SK-N-SH (cell line): ENCODE measurements around the gene HAT1. TPM values are rescaled to one million over a fixed set of nuclear protein-coding genes. Genes with fewer than 3 reads are reported as not detected.

ENCODE experiments used
- CTCF ChIA-PET: fragments of 300-600, 350-600 bp; formaldehyde crosslinking; extraction: SDS; loops from one replicate; lab custom pipeline; 2021; lab: Yijun Ruan, JAX
- POLR2A ChIA-PET: fragments of 350-600 bp; sonication (Branson Sonifier 250); formaldehyde crosslinking; extraction: SDS; loops from one replicate; lab custom pipeline; 2020; ENCODE audit warnings: antibody characterized with exemption, inconsistent platforms; lab: Yijun Ruan, JAX
- DNase-seq: peaks from one replicate; pipeline ENCODE4 v3.0.0; 2012
- H2AFZ ChIP-seq: fragments of 200-600 bp; sonication (generic); 2 replicates; pipeline ENCODE4 v1.8.1; 2016; ENCODE audit warnings: antibody characterized with exemption, mild to moderate bottlenecking, low read depth
- H3F3A ChIP-seq: fragments of 200-600 bp; sonication (generic); replicated peaks from 2 replicates; pipeline ENCODE3; 2016; ENCODE audit warnings: antibody characterized with exemption, mild to moderate bottlenecking; ENCODE audit not compliant: insufficient read depth
- H3K27ac ChIP-seq, 2 experiments: fragments of 200-500 bp in 1 of 2; fragments of 200-600 bp in 1 of 2; sonication (Bioruptor generic) in 1 of 2; sonication (generic), shearing (Covaris generic) in 1 of 2; 2 replicates each; pipeline versions ENCODE4 v1.5.1 to v1.6.1; 2014 to 2016; ENCODE audit warnings: low read depth in 2 of 2, inconsistent platforms in 1 of 2, low read length in 1 of 2, mild to moderate bottlenecking in 1 of 2, mixed read lengths in 1 of 2
- H3K27me3 ChIP-seq: fragments of 200-600 bp; sonication (generic), shearing (Covaris generic); 2 replicates; pipeline ENCODE4 v1.6.1; 2016; ENCODE audit warnings: mixed run types; ENCODE audit not compliant: insufficient read depth
- H3K36me3 ChIP-seq, 2 experiments: fragments of 200-500 bp in 1 of 2; fragments of 200-600 bp in 1 of 2; sonication (Bioruptor generic) in 1 of 2; sonication (generic) in 1 of 2; replicated peaks in 1 of 2; 2 replicates each; pipeline versions ENCODE3 to v1.5.1; 2014 to 2016; ENCODE audit warnings: low read length in 1 of 2, mild to moderate bottlenecking in 1 of 2; ENCODE audit not compliant: insufficient read depth in 2 of 2, control insufficient read depth in 1 of 2
- H3K4me1 ChIP-seq, 2 experiments: fragments of 200-500 bp in 1 of 2; fragments of 200-600 bp in 1 of 2; sonication (Bioruptor generic) in 1 of 2; sonication (generic), shearing (Covaris generic) in 1 of 2; 2 replicates each; pipeline versions ENCODE4 v1.5.1 to v1.6.1; 2014 to 2016; ENCODE audit warnings: low read depth in 1 of 2, low read length in 1 of 2, mixed run types in 1 of 2; ENCODE audit not compliant: insufficient read depth in 2 of 2, control insufficient read depth in 1 of 2
- H3K4me2 ChIP-seq: fragments of 200-600 bp; sonication (generic), shearing (Covaris generic); 2 replicates; pipeline ENCODE4 v1.6.1; 2017; ENCODE audit warnings: mixed run types
- H3K4me3 ChIP-seq, 2 experiments: fragments of 200-500 bp in 1 of 2; fragments of 200-600 bp in 1 of 2; sonication (Bioruptor generic) in 1 of 2; sonication (generic), shearing (Covaris generic) in 1 of 2; 2 replicates each; pipeline versions ENCODE4 v1.5.1 to v1.8.1; 2014 to 2016; ENCODE audit warnings: low read depth in 2 of 2, inconsistent platforms in 1 of 2, low read length in 1 of 2, mild to moderate bottlenecking in 1 of 2, mixed read lengths in 1 of 2, moderate library complexity in 1 of 2
- H3K79me2 ChIP-seq: fragments of 200-600 bp; sonication (generic); 2 replicates; pipeline ENCODE4 v1.8.1; 2017; ENCODE audit warnings: mild to moderate bottlenecking; ENCODE audit not compliant: insufficient read depth
- H3K9ac ChIP-seq: fragments of 200-600 bp; sonication (generic); 2 replicates; pipeline ENCODE4 v1.6.1; 2017; ENCODE audit warnings: mixed run types
- H3K9me2 ChIP-seq: fragments of 200-600 bp; sonication (generic); 2 replicates; pipeline ENCODE4 v1.6.1; 2017; ENCODE audit warnings: mixed run types
- H3K9me3 ChIP-seq: fragments of 200-600 bp; sonication (generic); 2 replicates; pipeline ENCODE4 v1.6.1; 2017; ENCODE audit warnings: mixed run types, mild to moderate bottlenecking, moderate library complexity
- H4K20me1 ChIP-seq: fragments of 200-600 bp; sonication (generic); 2 replicates; pipeline ENCODE4 v1.6.1; 2017; ENCODE audit warnings: mild to moderate bottlenecking, mixed run types; ENCODE audit not compliant: insufficient read depth
- ELF1 ChIP-seq: IDR thresholded peaks from 2 replicates; pipeline ENCODE4 v1.4.0; 2012
- EZH2phosphoT487 ChIP-seq: fragments of 200-600 bp; sonication (generic); IDR thresholded peaks from 2 replicates; pipeline ENCODE4 v1.6.1; 2017; ENCODE audit warnings: low read depth, mixed run types, mild to moderate bottlenecking, antibody characterized with exemption, moderate library complexity, borderline replicate concordance
- FOSL2 ChIP-seq: IDR thresholded peaks from 2 replicates; pipeline ENCODE4 v1.4.0; 2012; ENCODE audit warnings: low read depth, mild to moderate bottlenecking, moderate library complexity, borderline replicate concordance
- FOXM1 ChIP-seq: IDR thresholded peaks from 2 replicates; pipeline ENCODE4 v1.4.0; 2012; ENCODE audit warnings: low read depth, mild to moderate bottlenecking
- GATA2 ChIP-seq: sonication (generic); formaldehyde crosslinking; IDR thresholded peaks from 2 replicates; pipeline ENCODE4 v1.5.0; 2020; ENCODE audit warnings: mild to moderate bottlenecking, missing genetic modification reagents
- MXI1 ChIP-seq: IDR thresholded peaks from 2 replicates; pipeline ENCODE4 v1.6.1; 2012; ENCODE audit warnings: mild to moderate bottlenecking, low read depth, low read length, improper control_type of control experiment
- NFIC ChIP-seq: IDR thresholded peaks from 2 replicates; pipeline ENCODE4 v1.4.0; 2012; ENCODE audit warnings: borderline replicate concordance
- NRF1 ChIP-seq: IDR thresholded peaks from 2 replicates; pipeline ENCODE4 v1.6.1; 2012; ENCODE audit warnings: low read depth, mild to moderate bottlenecking, low read length
- POLR2AphosphoS5 ChIP-seq: IDR thresholded peaks from 2 replicates; pipeline ENCODE4 v1.6.1; 2012; ENCODE audit warnings: low read depth, low read length
- RCOR1 ChIP-seq: fragments of 150-350 bp; IDR thresholded peaks from 2 replicates; pipeline ENCODE4 v1.6.1; 2017; ENCODE audit warnings: antibody characterized with exemption, low read length
- SIN3A ChIP-seq: IDR thresholded peaks from 2 replicates; pipeline ENCODE4 v1.6.1; 2012; ENCODE audit warnings: low read depth, mild to moderate bottlenecking, low read length, moderate library complexity, borderline replicate concordance
- TAF1 ChIP-seq: IDR thresholded peaks from 2 replicates; pipeline ENCODE4 v1.6.1; 2012; ENCODE audit warnings: low read depth, mild to moderate bottlenecking, low read length, moderate library complexity, borderline replicate concordance
- TCF12 ChIP-seq: IDR thresholded peaks from 2 replicates; pipeline ENCODE4 v1.4.0; 2012
- TEAD4 ChIP-seq: IDR thresholded peaks from 2 replicates; pipeline ENCODE4 v1.4.0; 2012; ENCODE audit warnings: mild to moderate bottlenecking, borderline replicate concordance; ENCODE audit not compliant: insufficient read depth
- YY1 ChIP-seq: IDR thresholded peaks from 2 replicates; pipeline ENCODE4 v1.4.0; 2012; ENCODE audit warnings: low read depth, mild to moderate bottlenecking
- WGBS: methylation state at CpG from one replicate; pipeline ENCODE4 v1.1.6; 2017; ENCODE audit warnings: low lambda C conversion rate; 5-methylcytosine and 5-hydroxymethylcytosine counted together
- polyA plus RNA-seq, 3 experiments: library from polyadenylated mRNA; depleted of rRNA; stranded (reverse); fragments of >200 nt; gene quantifications; 2 replicates each; pipeline ENCODE4 v1.2.3, GENCODE V29; 2012
- TF ChIP-seq, protein P1 (sequence below): IDR thresholded peaks from 2 replicates; pipeline ENCODE4 v1.4.0; 2012; ENCODE audit warnings: low read depth, borderline replicate concordance
- TF ChIP-seq, protein P2 (sequence below): IDR thresholded peaks from 2 replicates; pipeline ENCODE4 v1.6.1; 2012; ENCODE audit warnings: mild to moderate bottlenecking, low read depth, low read length, moderate library complexity
- TF ChIP-seq, protein P3 (sequence below): IDR thresholded peaks from 2 replicates; pipeline ENCODE4; 2012

Gene HAT1
- polyA plus RNA-seq, 1 of the 3 experiments (the other 2 are of a cell fraction) = 18.6 TPM

DNA sequence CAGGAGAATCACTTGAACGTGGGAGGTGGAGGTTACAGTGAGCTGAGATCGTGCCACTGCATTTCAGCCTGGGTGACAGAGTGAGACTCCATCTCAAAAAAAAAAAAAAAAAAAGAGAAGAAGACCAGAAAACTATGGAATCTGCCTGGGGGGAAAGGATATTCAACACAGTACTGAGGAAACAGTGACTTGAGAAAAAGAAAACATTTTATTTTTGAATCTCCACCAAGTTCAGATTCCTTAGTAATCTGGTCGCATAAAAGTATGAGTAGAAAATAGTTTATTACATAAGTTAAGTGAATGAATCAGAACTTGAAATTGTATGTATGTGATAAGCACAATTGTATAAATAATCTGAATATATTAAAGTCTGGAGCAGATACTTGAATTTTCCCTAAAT is 13.0 kb upstream of the HAT1 start:
- WGBS = 91% methylated on average over 3 of the region's 3 CpGs
- no peaks in the 10 kb centered on the region for H3K79me2 ChIP-seq
- ChIA-PET CTCF (no interaction called here), POLR2A (no interaction called here)
- TF ChIP-seq FOSL2 (no peak), FOXM1 (no peak), TAF1 (no peak), NRF1 (no peak), RCOR1 (no peak), TEAD4 (no peak), TCF12 (no peak), YY1 (no peak), EZH2phosphoT487 (no peak), MXI1 (no peak), ELF1 (no peak), SIN3A (no peak), GATA2 (no peak), NFIC (no peak), POLR2AphosphoS5 (no peak)
- TF ChIP-seq, protein P1, sequence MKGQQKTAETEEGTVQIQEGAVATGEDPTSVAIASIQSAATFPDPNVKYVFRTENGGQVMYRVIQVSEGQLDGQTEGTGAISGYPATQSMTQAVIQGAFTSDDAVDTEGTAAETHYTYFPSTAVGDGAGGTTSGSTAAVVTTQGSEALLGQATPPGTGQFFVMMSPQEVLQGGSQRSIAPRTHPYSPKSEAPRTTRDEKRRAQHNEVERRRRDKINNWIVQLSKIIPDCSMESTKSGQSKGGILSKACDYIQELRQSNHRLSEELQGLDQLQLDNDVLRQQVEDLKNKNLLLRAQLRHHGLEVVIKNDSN = no peak
- TF ChIP-seq, protein P2, sequence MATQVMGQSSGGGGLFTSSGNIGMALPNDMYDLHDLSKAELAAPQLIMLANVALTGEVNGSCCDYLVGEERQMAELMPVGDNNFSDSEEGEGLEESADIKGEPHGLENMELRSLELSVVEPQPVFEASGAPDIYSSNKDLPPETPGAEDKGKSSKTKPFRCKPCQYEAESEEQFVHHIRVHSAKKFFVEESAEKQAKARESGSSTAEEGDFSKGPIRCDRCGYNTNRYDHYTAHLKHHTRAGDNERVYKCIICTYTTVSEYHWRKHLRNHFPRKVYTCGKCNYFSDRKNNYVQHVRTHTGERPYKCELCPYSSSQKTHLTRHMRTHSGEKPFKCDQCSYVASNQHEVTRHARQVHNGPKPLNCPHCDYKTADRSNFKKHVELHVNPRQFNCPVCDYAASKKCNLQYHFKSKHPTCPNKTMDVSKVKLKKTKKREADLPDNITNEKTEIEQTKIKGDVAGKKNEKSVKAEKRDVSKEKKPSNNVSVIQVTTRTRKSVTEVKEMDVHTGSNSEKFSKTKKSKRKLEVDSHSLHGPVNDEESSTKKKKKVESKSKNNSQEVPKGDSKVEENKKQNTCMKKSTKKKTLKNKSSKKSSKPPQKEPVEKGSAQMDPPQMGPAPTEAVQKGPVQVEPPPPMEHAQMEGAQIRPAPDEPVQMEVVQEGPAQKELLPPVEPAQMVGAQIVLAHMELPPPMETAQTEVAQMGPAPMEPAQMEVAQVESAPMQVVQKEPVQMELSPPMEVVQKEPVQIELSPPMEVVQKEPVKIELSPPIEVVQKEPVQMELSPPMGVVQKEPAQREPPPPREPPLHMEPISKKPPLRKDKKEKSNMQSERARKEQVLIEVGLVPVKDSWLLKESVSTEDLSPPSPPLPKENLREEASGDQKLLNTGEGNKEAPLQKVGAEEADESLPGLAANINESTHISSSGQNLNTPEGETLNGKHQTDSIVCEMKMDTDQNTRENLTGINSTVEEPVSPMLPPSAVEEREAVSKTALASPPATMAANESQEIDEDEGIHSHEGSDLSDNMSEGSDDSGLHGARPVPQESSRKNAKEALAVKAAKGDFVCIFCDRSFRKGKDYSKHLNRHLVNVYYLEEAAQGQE = no peak
- TF ChIP-seq, protein P3, sequence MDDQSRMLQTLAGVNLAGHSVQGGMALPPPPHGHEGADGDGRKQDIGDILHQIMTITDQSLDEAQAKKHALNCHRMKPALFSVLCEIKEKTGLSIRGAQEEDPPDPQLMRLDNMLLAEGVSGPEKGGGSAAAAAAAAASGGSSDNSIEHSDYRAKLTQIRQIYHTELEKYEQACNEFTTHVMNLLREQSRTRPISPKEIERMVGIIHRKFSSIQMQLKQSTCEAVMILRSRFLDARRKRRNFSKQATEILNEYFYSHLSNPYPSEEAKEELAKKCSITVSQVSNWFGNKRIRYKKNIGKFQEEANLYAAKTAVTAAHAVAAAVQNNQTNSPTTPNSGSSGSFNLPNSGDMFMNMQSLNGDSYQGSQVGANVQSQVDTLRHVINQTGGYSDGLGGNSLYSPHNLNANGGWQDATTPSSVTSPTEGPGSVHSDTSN = no peak
- H3K4me1 ChIP-seq = no peaks in the 10 kb centered on the region
- H3K27me3 ChIP-seq = no peaks in the 10 kb centered on the region
- H3K9ac ChIP-seq = no peak overlapping the region
- H3K9me3 ChIP-seq = no peaks in the 10 kb centered on the region
- no peak for DNase-seq
- no peak overlapping the region for H3K27ac ChIP-seq
- H2AFZ ChIP-seq = no peak overlapping the region
- H3F3A ChIP-seq = no peaks in the 10 kb centered on the region
- no peak overlapping the region for H3K4me2 ChIP-seq
- no peaks in the 10 kb centered on the region for H4K20me1 ChIP-seq
- H3K4me3 ChIP-seq = no peak overlapping the region
- H3K36me3 ChIP-seq = no peaks in the 10 kb centered on the region
- H3K9me2 ChIP-seq = no peaks in the 10 kb centered on the region
